ENCODE results near the gene IMPA2. TPM values are rescaled to one million over a fixed set of nuclear protein-coding genes. Genes with fewer than 3 reads are reported as not detected.
"Not testable (repeated sequence)": the region's sequence is repeated elsewhere in the genome, so short reads cannot be mapped to it uniquely, and the experiment has no call there.

IMPA2 gene
- total RNA-seq, 2 donors from 2014 or later: 269 to 446 TPM

GRCh38 chr18:11955239-11956029 lies 25.9 kb upstream of the IMPA2 start:
- H3K36me3 ChIP-seq (replicated peaks in 1 of 2; ENCODE audit: insufficient read depth in 1 of 2, low read depth in 2 of 2): no peaks in the 10 kb centered on the region
- peaks cover 22% of the 10 kb centered on the region for H3K4me1 ChIP-seq
- no peak overlapping the region for H3K4me3 ChIP-seq
- 62 to 64% methylated on average over 8 of the region's 8 CpGs for WGBS, 2 donors
- no peak for TF ChIP-seq POLR2A (IDR thresholded peaks at IDR 0.05)
- TF ChIP-seq CTCF (IDR thresholded peaks at IDR 0.05): no peak
- H3K9me3 ChIP-seq: no peaks in the 10 kb centered on the region
- DNase-seq (peak; percentile 34 to 63 (median 46)), ATAC-seq (peak; percentile 39)
- no peaks in the 10 kb centered on the region for H3K27me3 ChIP-seq
- intact Hi-C loops (cut with DNase I): no loop called here
- H3K27ac ChIP-seq: peak overlapping the region in 1 of 4 donors; percentile 19

- intact Hi-C loops (cut with DNase I): no loop called here
- Histone ChIP-seq H3K27me3 (no peaks in the 10 kb centered on the region), H3K4me1 (peaks cover 11% of the 10 kb centered on the region), H3K27ac (no peak overlapping the region), H3K9me3 (no peaks in the 10 kb centered on the region), H3K4me3 (no peak overlapping the region), H3K36me3 (replicated peaks in 1 of 2; ENCODE audit: insufficient read depth in 1 of 2, low read depth in 2 of 2) (no peaks in the 10 kb centered on the region)
- TF ChIP-seq POLR2A (IDR thresholded peaks at IDR 0.05) (no peak), CTCF (IDR thresholded peaks at IDR 0.05) (no peak)
- no peak for ATAC-seq
- peak in 2 of 4 donors; percentile 24 to 30 for DNase-seq
- WGBS, 2 donors: 74 to 81% methylated on average over 10 of the region's 10 CpGs
Observed at GRCh38 chr18:11956371-11957308, 24.7 kb upstream of the IMPA2 start.

GRCh38 chr18:11957636-11958035 lies 23.7 kb upstream of the IMPA2 start:
- WGBS, 2 donors: 80% methylated on average over 2 of the region's 2 CpGs
- H3K4me1 ChIP-seq: peaks cover 8% of the 10 kb centered on the region
- no peaks in the 10 kb centered on the region for H3K9me3 ChIP-seq
- no peak overlapping the region for H3K27ac ChIP-seq
- no peaks in the 10 kb centered on the region for H3K36me3 ChIP-seq (replicated peaks in 1 of 2; ENCODE audit: insufficient read depth in 1 of 2, low read depth in 2 of 2)
- ATAC-seq: no peak
- H3K27me3 ChIP-seq: no peaks in the 10 kb centered on the region
- no peak overlapping the region for H3K4me3 ChIP-seq
- TF ChIP-seq POLR2A (IDR thresholded peaks at IDR 0.05) (no peak), CTCF (IDR thresholded peaks at IDR 0.05) (no peak)
- DNase-seq: no peak
- intact Hi-C loops (cut with DNase I): no loop called here

GRCh38 chr18:11959651-11960050 lies 21.7 kb upstream of the IMPA2 start:
- DNase-seq; H3K27me3 ChIP-seq; ATAC-seq; H3K36me3 ChIP-seq (replicated peaks in 1 of 2; ENCODE audit: insufficient read depth in 1 of 2, low read depth in 2 of 2); H3K27ac ChIP-seq; intact Hi-C loops (cut with DNase I); H3K4me1 ChIP-seq; H3K9me3 ChIP-seq; H3K4me3 ChIP-seq: not testable (repeated sequence)
- 98% methylated on average over 16 of the region's 33 CpGs; no CpG with 5 or more reads in 1 of the 2 donors for whole genome bisulfite sequencing, 2 donors

- ATAC-seq (no peak), DNase-seq (peak in 1 of 4 donors; percentile 23)
- 79 to 83% methylated on average over 17 of the region's 17 CpGs for WGBS, 2 donors
- no peaks in the 10 kb centered on the region for H3K27me3 ChIP-seq
- H3K4me1 ChIP-seq: peaks cover under 1% of the 10 kb centered on the region
- no peak overlapping the region for H3K27ac ChIP-seq
- H3K36me3 ChIP-seq (replicated peaks in 1 of 2; ENCODE audit: insufficient read depth in 1 of 2, low read depth in 2 of 2): no peaks in the 10 kb centered on the region
- H3K9me3 ChIP-seq: no peaks in the 10 kb centered on the region
- no peak for TF ChIP-seq CTCF (IDR thresholded peaks at IDR 0.05)
- TF ChIP-seq POLR2A (IDR thresholded peaks at IDR 0.05): no peak
- H3K4me3 ChIP-seq: no peak overlapping the region
- intact Hi-C loops (cut with DNase I): no loop called here
Observed at GRCh38 chr18:11960743-11961380, 20.4 kb upstream of the IMPA2 start.

Measured in body of pancreas (tissue), 4 donors.